Epithelial cell of proximal tubule (primary cell): ENCODE measurements around the gene ATG9B. TPM values are rescaled to one million over a fixed set of nuclear protein-coding genes. Genes with fewer than 3 reads are reported as not detected.
A peak's percentile ranks its signal among the peaks of the same experiment; 100 is the strongest.

Source experiments
- DNase-seq: peaks from one replicate; pipeline ENCODE4 v3.0.0-alpha.2; 2011; ENCODE audit warnings: low read depth
- H3K4me3 ChIP-seq: 2 replicates; pipeline ENCODE4 v1.5.1; 2011; ENCODE audit warnings: low read depth, mild to moderate bottlenecking, low read length
- CTCF ChIP-seq: conservative IDR thresholded peaks from 2 replicates; pipeline ENCODE4 v1.5.1; 2012; ENCODE audit warnings: low read depth, mild to moderate bottlenecking, low read length
- total RNA-seq: library from RNA; depleted of rRNA; stranded (reverse); fragments of >200 nt; gene quantifications from 2 replicates; pipeline ENCODE4 v1.2.3, GENCODE V29; 2015

Gene ATG9B
- total RNA-seq, 1 donor from 2014 or later, result 1.1 TPM

DNA sequence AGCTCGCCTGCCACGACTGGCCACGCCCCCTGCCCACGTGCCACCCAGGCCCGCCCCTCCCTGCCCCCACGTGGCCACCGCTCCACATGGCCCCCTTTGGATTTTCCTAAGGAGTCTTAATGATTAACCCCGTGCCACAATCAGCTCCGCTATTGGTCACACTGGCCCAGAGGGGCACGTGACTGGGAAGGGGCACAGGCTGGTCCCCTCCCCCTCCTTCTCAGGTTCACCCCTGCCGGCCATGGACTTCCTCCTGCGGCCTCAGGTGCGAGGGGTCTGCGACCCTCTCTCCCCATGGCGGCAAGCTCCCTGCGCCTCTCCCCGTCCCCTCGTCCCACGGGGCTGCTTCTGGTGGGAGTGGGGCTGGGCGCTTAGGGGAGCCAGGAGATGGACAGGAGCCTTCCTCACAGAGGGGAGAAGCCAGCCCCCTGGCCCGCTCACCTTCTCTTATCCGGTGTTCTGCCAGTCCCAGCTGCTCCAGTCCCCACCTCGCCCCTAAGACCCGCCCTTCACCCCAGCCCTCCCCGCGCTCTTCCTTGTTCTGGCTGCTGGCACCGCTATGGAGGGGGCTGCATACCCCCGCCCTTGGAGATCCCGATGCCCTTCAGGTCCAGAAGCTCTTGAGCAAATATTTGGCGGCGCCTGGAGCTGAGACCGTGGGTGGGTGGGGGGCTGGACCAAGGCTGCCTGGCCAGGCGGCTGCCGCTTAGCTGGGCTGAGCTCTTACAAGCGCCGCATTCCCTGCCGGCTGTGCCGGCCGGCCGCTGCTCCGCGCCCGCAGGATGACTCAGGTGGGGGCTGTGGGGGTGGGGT is 38.3 kb upstream of the ATG9B start:
- TF ChIP-seq CTCF, result no peak
- peak; percentile 64 for DNase-seq
- peak overlapping the region; percentile 72 for H3K4me3 ChIP-seq

DNA sequence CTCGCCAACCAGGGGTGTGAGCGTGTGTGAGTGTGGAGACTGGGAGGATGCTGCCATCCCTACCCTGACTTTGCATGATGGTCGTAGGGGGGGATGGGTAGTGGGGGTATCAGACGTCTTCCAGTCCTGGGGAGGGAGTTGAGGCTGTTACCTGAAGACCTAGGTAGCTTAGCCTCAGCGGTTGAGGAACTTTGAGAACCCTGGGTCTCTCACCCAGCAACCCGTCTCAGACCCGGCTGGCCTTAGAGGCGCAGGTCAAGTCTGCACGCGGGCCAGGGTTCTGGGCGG is 37.8 kb upstream of the ATG9B start:
- TF ChIP-seq CTCF, result no peak
- peak overlapping the region; percentile 31 for H3K4me3 ChIP-seq
- DNase-seq, result no peak

DNA sequence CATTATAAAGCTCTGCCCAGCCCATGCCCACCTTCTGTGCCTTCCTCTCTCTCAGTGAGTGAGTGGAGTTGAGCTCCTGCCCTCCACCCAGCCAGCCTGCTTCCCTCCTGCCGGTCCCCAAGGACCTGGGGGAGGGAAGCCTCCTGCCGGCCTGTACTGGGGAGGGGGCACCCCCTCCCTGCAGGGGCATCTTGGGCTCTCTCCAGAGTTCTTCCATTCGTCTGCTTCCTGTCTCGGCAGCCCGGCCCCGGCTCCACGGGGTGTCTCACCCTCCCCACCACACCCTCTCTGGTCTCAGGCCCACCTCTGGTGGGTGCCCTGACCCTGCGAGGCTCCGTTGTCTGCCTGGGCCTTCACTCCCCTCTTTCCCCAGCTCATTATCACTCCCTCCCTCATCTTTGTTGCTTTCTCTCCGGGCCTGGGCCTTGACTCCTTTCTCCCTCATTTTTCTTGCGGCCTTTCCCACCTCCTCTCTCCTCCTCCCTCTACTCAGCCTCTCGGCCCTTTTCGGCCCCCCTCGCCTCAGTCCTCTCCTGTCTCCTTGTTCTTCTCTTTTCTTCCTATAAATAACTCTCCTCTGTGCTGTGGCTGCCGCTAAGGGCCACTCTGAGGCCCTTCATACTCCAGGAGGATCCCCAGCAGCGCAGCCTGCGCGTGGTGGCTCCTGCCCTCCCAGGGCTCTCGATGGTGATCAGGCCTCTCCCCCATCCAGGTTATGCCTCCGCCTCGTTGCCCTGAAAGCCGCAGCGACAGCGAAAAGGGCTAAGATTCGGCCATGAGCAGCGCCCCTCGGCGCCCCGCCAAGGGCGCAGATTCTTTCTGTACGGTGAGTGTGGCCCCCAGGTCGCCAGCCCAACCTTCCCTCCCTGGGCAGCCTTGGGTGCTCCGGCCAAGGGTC is 37.2 kb upstream of the ATG9B start:
- peak overlapping the region; percentile 71 for H3K4me3 ChIP-seq
- TF ChIP-seq CTCF, result no peak
- no peak for DNase-seq

DNA sequence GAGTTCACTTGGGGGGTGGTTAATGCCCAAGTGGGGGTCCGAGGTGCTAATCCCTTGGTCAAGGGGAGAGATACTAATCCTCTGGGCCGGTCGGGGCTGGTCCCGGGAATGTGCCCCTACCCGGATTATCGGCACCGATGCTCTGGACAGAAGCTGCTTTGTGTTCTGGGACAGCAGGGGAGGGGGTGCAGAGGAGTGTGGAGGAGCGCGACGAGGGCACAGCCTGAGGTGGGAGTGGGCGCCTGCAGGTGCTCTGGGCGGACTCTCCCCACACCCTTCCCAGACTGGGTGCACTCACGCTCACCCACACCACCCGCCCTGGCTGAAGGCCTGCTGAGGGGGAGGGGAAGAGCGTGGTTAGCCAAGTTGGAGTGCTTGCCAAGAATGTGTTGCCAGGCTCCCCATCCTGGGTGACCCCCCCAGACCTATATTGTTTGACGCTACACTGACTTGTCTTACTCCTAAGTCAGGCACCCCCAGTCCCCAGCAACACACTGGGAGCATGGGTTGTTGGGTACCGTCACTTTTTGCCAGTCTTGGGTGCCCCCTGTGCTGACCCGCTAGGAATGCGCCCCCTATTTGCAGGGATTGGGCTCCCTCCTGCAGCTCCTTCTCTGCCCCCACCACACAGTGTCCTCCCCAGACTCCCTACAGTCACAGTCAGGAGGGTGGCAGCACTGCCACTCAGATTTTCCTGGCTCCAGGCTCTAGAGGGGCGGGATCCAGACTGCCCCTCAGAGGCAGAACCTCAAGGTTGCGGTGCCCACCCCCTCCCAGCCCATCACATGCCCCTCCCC is 36.3 kb upstream of the ATG9B start:
- DNase-seq, result no peak
- peak; percentile 39 for TF ChIP-seq CTCF
- H3K4me3 ChIP-seq, result peak overlapping the region; percentile 71

- no peak for DNase-seq
These were observed 35.8 kb upstream of the ATG9B start for GRCh38 chr7:151060113-151060415.

More at GRCh38 chr7:151060113-151060415, 35.8 kb upstream of the ATG9B start:
- TF ChIP-seq CTCF, result no peak
- H3K4me3 ChIP-seq, result peak overlapping the region; percentile 71
